GM23248 (cell line): ENCODE data around the gene CHN1. TPM values are rescaled to one million over a fixed set of nuclear protein-coding genes. Genes with fewer than 3 reads are reported as not detected.
A peak's percentile ranks its signal among the peaks of the same experiment; 100 is the strongest.

Source experiments
- DNase-seq: peaks from one replicate; pipeline ENCODE4 v3.0.0-alpha.2; 2015
- H2AFZ ChIP-seq: fragments of 200-600 bp; sonication (generic); 2 replicates; pipeline ENCODE4 v1.6.1; 2016; ENCODE audit warnings: antibody characterized with exemption
- H3F3A ChIP-seq: fragments of 200-600 bp; sonication (generic); 2 replicates; pipeline ENCODE4 v1.6.1; 2016; ENCODE audit warnings: mild to moderate bottlenecking, antibody characterized with exemption, mixed run types; ENCODE audit not compliant: insufficient read depth
- H3K27ac ChIP-seq: fragments of 200-600 bp; sonication (generic); 2 replicates; pipeline ENCODE4 v1.5.1; 2016; ENCODE audit warnings: mild to moderate bottlenecking
- H3K27me3 ChIP-seq: fragments of 200-600 bp; sonication (generic); replicated peaks from 2 replicates; pipeline ENCODE4 v1.6.1; 2016; ENCODE audit warnings: mild to moderate bottlenecking; ENCODE audit not compliant: insufficient read depth
- H3K36me3 ChIP-seq: fragments of 200-600 bp; sonication (generic); 2 replicates; pipeline ENCODE4 v1.6.1; 2016; ENCODE audit warnings: low read depth, mild to moderate bottlenecking
- H3K4me1 ChIP-seq: fragments of 200-600 bp; sonication (generic); 2 replicates; pipeline ENCODE4 v1.6.1; 2016; ENCODE audit warnings: mild to moderate bottlenecking; ENCODE audit not compliant: insufficient read depth
- H3K4me2 ChIP-seq: fragments of 200-600 bp; sonication (generic); one replicate; pipeline ENCODE4 v1.6.1; 2016; ENCODE audit warnings: mild to moderate bottlenecking; ENCODE audit not compliant: unreplicated experiment
- H3K4me3 ChIP-seq: fragments of 200-600 bp; sonication (generic); 2 replicates; pipeline ENCODE4 v1.5.1; 2016; ENCODE audit warnings: mild to moderate bottlenecking
- H3K79me2 ChIP-seq: fragments of 200-600 bp; sonication (generic); 2 replicates; pipeline ENCODE4 v1.6.1; 2016; ENCODE audit warnings: mild to moderate bottlenecking; ENCODE audit not compliant: insufficient read depth
- H3K9ac ChIP-seq: fragments of 200-600 bp; sonication (generic); 2 replicates; pipeline ENCODE4 v1.6.1; 2016; ENCODE audit warnings: mild to moderate bottlenecking
- H3K9me2 ChIP-seq: fragments of 200-600 bp; sonication (generic); 2 replicates; pipeline ENCODE4 v1.6.1; 2016; ENCODE audit warnings: mixed run types, mild to moderate bottlenecking, moderate library complexity; ENCODE audit not compliant: insufficient read depth
- H3K9me3 ChIP-seq: fragments of 200-600 bp; sonication (generic); one replicate; pipeline ENCODE4 v1.6.1; 2017; ENCODE audit warnings: low read depth
- H4K20me1 ChIP-seq: fragments of 200-600 bp; sonication (generic); 2 replicates; pipeline ENCODE4 v1.6.0; 2016; ENCODE audit not compliant: insufficient read depth
- EZH2 ChIP-seq: fragments of 200-600 bp; sonication (generic); IDR thresholded peaks from 2 replicates; pipeline ENCODE4 v1.6.1; 2018; ENCODE audit warnings: antibody characterized with exemption, mild to moderate bottlenecking; ENCODE audit not compliant: insufficient read depth, poor library complexity, severe bottlenecking
- EZH2phosphoT487 ChIP-seq: fragments of 200-600 bp; sonication (generic); IDR thresholded peaks from 2 replicates; pipeline ENCODE4 v1.6.1; 2018; ENCODE audit warnings: antibody characterized with exemption, moderate library complexity, mild to moderate bottlenecking, low read depth; ENCODE audit not compliant: insufficient read depth
- WGBS, 2 experiments: methylation state at CpG; one replicate each; pipeline ENCODE4 v1.1.6; 2015 to 2017; ENCODE audit warnings: low lambda C conversion rate in 2 of 2, low coverage in 1 of 2; ENCODE audit errors: missing lambda C conversion rate in 2 of 2; 5-methylcytosine and 5-hydroxymethylcytosine counted together
- in situ Hi-C: fragments of 300-500 bp; cut with MboI; formaldehyde crosslinking; loops from 2 replicates; pipeline ENCODE4 v1.15.0; 2020
- polyA plus RNA-seq: library from polyadenylated mRNA; unstranded; fragments of >200 nt; fragmentation: Nextera tagmentation; extraction: Ambion mirVana; gene quantifications from 2 replicates; pipeline ENCODE4 v1.2.1, GENCODE V29; 2016
- total RNA-seq: library from RNA; depleted of rRNA; stranded (reverse); fragments of >200 nt; shearing (Covaris generic); gene quantifications from 2 replicates; pipeline ENCODE4 v1.2.3, GENCODE V29; 2014

Gene CHN1
- total and polyA plus RNA-seq, 2 experiments from 2014 or later: 115 to 130 TPM

- H3K79me2 ChIP-seq: no peaks in the 10 kb centered on the region
- no peak overlapping the region for H3K4me3 ChIP-seq
- H3K4me1 ChIP-seq: peaks cover 82% of the 10 kb centered on the region
- H3F3A ChIP-seq: peaks cover 89% of the 10 kb centered on the region
- H3K9me3 ChIP-seq: no peaks in the 10 kb centered on the region
- no peaks in the 10 kb centered on the region for H4K20me1 ChIP-seq
- in situ Hi-C loops: no loop called here
- H3K4me2 ChIP-seq: peak overlapping the region; percentile 25
- no peak overlapping the region for H2AFZ ChIP-seq
- no peak for DNase-seq
- TF ChIP-seq EZH2: no peak
- no peak for TF ChIP-seq EZH2phosphoT487
- H3K27me3 ChIP-seq: no peaks in the 10 kb centered on the region
- H3K9me2 ChIP-seq: no peaks in the 10 kb centered on the region
- H3K9ac ChIP-seq: no peak overlapping the region
- WGBS, 2 experiments: 100% methylated on average over 1 of the region's 1 CpG
- peak overlapping the region; percentile 73 for H3K27ac ChIP-seq
- H3K36me3 ChIP-seq: peaks cover 29% of the 10 kb centered on the region
These were observed 206.4 kb downstream of the CHN1 start for GRCh38 chr2:174798801-174799200.

GRCh38 chr2:174797781-174798276 is 207.4 kb downstream of the CHN1 start:
- peaks cover 28% of the 10 kb centered on the region for H3K36me3 ChIP-seq
- peaks cover 83% of the 10 kb centered on the region for H3K4me1 ChIP-seq
- in situ Hi-C loops: no loop called here
- TF ChIP-seq EZH2phosphoT487 (no peak), EZH2 (no peak)
- no peaks in the 10 kb centered on the region for H3K79me2 ChIP-seq
- no peaks in the 10 kb centered on the region for H3K9me2 ChIP-seq
- H3K9me3 ChIP-seq: no peaks in the 10 kb centered on the region
- peak overlapping the region; percentile 25 for H3K4me2 ChIP-seq
- H2AFZ ChIP-seq: no peak overlapping the region
- DNase-seq: peak; percentile 80
- peak overlapping the region; percentile 11 for H3K9ac ChIP-seq
- no peaks in the 10 kb centered on the region for H4K20me1 ChIP-seq
- peak overlapping the region; percentile 73 for H3K27ac ChIP-seq
- H3F3A ChIP-seq: peaks cover 90% of the 10 kb centered on the region
- no peak overlapping the region for H3K4me3 ChIP-seq
- H3K27me3 ChIP-seq: no peaks in the 10 kb centered on the region
- WGBS, 2 experiments: 4 to 5% methylated on average over 1 of the region's 1 CpG

GRCh38 chr2:174796319-174796771 is 208.8 kb downstream of the CHN1 start:
- H3K4me1 ChIP-seq: peaks cover 71% of the 10 kb centered on the region
- H3K9me2 ChIP-seq: no peaks in the 10 kb centered on the region
- peak; percentile 48 for DNase-seq
- H3K27ac ChIP-seq: peak overlapping the region; percentile 73
- H3K79me2 ChIP-seq: no peaks in the 10 kb centered on the region
- no peaks in the 10 kb centered on the region for H3K9me3 ChIP-seq
- H4K20me1 ChIP-seq: no peaks in the 10 kb centered on the region
- no peaks in the 10 kb centered on the region for H3K27me3 ChIP-seq
- H2AFZ ChIP-seq: no peak overlapping the region
- no peak for TF ChIP-seq EZH2phosphoT487
- no peak for TF ChIP-seq EZH2
- H3K36me3 ChIP-seq: peaks cover 25% of the 10 kb centered on the region
- no peak overlapping the region for H3K4me3 ChIP-seq
- H3K9ac ChIP-seq: no peak overlapping the region
- in situ Hi-C loops: no loop called here
- peaks cover 78% of the 10 kb centered on the region for H3F3A ChIP-seq
- H3K4me2 ChIP-seq: no peak overlapping the region

GRCh38 chr2:174794851-174795374 is 210.3 kb downstream of the CHN1 start:
- Histone ChIP-seq H3K36me3 (peaks cover 11% of the 10 kb centered on the region), H3K27me3 (no peaks in the 10 kb centered on the region), H4K20me1 (no peaks in the 10 kb centered on the region), H3K27ac (peak overlapping the region; percentile 73), H3K4me1 (peaks cover 67% of the 10 kb centered on the region), H2AFZ (peak overlapping the region; percentile 4; the same call in 1 of the 2 replicates), H3K9me2 (no peaks in the 10 kb centered on the region), H3F3A (peaks cover 69% of the 10 kb centered on the region), H3K4me3 (no peak overlapping the region), H3K9me3 (no peaks in the 10 kb centered on the region), H3K4me2 (peak overlapping the region; percentile 55), H3K9ac (peak overlapping the region; percentile 24; the same call in 1 of the 2 replicates), H3K79me2 (no peaks in the 10 kb centered on the region)
- in situ Hi-C loops: no loop called here
- WGBS, 2 experiments: 74 to 79% methylated on average over 3 of the region's 3 CpGs
- TF ChIP-seq EZH2phosphoT487 (no peak), EZH2 (no peak)
- DNase-seq: peak; percentile 76
